Panc1 (cell line): ENCODE results near the gene CLCN7. TPM values are rescaled to one million over a fixed set of nuclear protein-coding genes. Genes with fewer than 3 reads are reported as not detected.
A peak's percentile ranks its signal among the peaks of the same experiment; 100 is the strongest.

Source experiments
- ATAC-seq: fragments of 200-7000 bp; cut with Tn5 transposase; 2 replicates; pipeline ENCODE4 v1.9.1; 2020; ENCODE audit warnings: mild to moderate bottlenecking, moderate library complexity
- BruUV-seq: library from RNA; stranded (reverse); fragments of 400-500 nt; replicated peaks from 2 replicates; lab custom pipeline; 2021; lab: Mats Ljungman, UMichigan
- CTCF ChIA-PET: fragments of 300-600 bp; sonication (Branson Sonifier 250); formaldehyde crosslinking; loops from one replicate; lab custom pipeline; 2022; ENCODE audit warnings: antibody characterized with exemption; lab: Charles Lee
- POLR2A ChIA-PET: fragments of 300-600 bp; sonication (Branson Sonifier 250); formaldehyde crosslinking; loops from one replicate; lab custom pipeline; 2022; ENCODE audit warnings: antibody characterized with exemption; lab: Charles Lee
- DNase-seq: peaks from one replicate; pipeline ENCODE4 v3.0.0-alpha.2; 2010; ENCODE audit warnings: low read depth, low spot score
- H3K27ac ChIP-seq: 2 replicates; pipeline ENCODE4 v1.5.1; 2011; ENCODE audit warnings: mild to moderate bottlenecking, low read length, inconsistent platforms
- H3K27me3 ChIP-seq: fragments of 200-500 bp; sonication (Bioruptor generic); 2 replicates; pipeline ENCODE4 v1.6.0; 2014; ENCODE audit warnings: low read length, inconsistent platforms; ENCODE audit not compliant: control insufficient read depth, insufficient read depth
- H3K36me3 ChIP-seq: fragments of 200-500 bp; sonication (Bioruptor generic); 2 replicates; pipeline ENCODE4 v1.5.1; 2014; ENCODE audit warnings: inconsistent platforms, mild to moderate bottlenecking, low read length, moderate library complexity; ENCODE audit not compliant: control insufficient read depth, insufficient read depth
- H3K4me1 ChIP-seq: 2 replicates; pipeline ENCODE4 v1.5.1; 2011; ENCODE audit warnings: inconsistent platforms, mild to moderate bottlenecking, low read length, moderate library complexity; ENCODE audit not compliant: control insufficient read depth, insufficient read depth
- H3K4me3 ChIP-seq, 2 experiments: 2 replicates each; pipeline ENCODE4 v1.5.1; 2011 to 2012; ENCODE audit warnings: low read depth in 2 of 2, low read length in 2 of 2, mild to moderate bottlenecking in 2 of 2, inconsistent platforms in 1 of 2, moderate library complexity in 1 of 2
- H3K9me3 ChIP-seq: fragments of 200-500 bp; sonication (Bioruptor generic); 2 replicates; pipeline ENCODE4 v1.5.1; 2014; ENCODE audit warnings: low read depth, mild to moderate bottlenecking, inconsistent platforms, low read length, moderate library complexity; ENCODE audit not compliant: control insufficient read depth, insufficient read depth
- POLR2AphosphoS5 ChIP-seq: IDR thresholded peaks from 2 replicates; pipeline ENCODE4 v1.6.1; 2012; ENCODE audit warnings: mild to moderate bottlenecking, low read depth, low read length, moderate library complexity
- REST ChIP-seq, 2 experiments: IDR thresholded peaks; 2 replicates each; pipeline ENCODE4 v1.6.1; 2011 to 2012; ENCODE audit warnings: low read depth in 2 of 2, control low read depth in 1 of 2, low read length in 1 of 2, mild to moderate bottlenecking in 1 of 2, moderate library complexity in 1 of 2; ENCODE audit not compliant: insufficient read depth in 1 of 2
- SIN3A ChIP-seq: IDR thresholded peaks from 2 replicates; pipeline ENCODE4 v1.6.1; 2012; ENCODE audit warnings: low read depth, mild to moderate bottlenecking, low read length, moderate library complexity, borderline replicate concordance; ENCODE audit not compliant: insufficient read depth
- TCF7L2 ChIP-seq: IDR thresholded peaks from 2 replicates; pipeline ENCODE4 v1.6.1; 2011; ENCODE audit warnings: mild to moderate bottlenecking, low read depth, low read length, inconsistent platforms
- in situ Hi-C: cut with HindIII; loops from 2 replicates; pipeline ENCODE4 v1.10.0; 2016; ENCODE audit warnings: low sequenced_read_pairs, low pct_unique_long_range_greater_than_20kb
- intact Hi-C: fragments of 100-400 bp; cut with micrococcal nuclease; formaldehyde crosslinking; loops from one replicate; pipeline ENCODE4 v1.10.0; 2022; ENCODE audit not compliant: unreplicated experiment
- total RNA-seq: library from RNA; stranded (reverse); gene quantifications from one replicate; pipeline ENCODE4 v1.2.1, GENCODE V29; 2021; ENCODE audit not compliant: unreplicated experiment
- TF ChIP-seq, protein P1 (sequence below): fragments of 450-650 bp; IDR thresholded peaks from 2 replicates; pipeline ENCODE4 v1.5.1; 2017; ENCODE audit warnings: mild to moderate bottlenecking

The CLCN7 gene
- total RNA-seq, 1 experiment from 2014 or later, result 179 TPM

DNA sequence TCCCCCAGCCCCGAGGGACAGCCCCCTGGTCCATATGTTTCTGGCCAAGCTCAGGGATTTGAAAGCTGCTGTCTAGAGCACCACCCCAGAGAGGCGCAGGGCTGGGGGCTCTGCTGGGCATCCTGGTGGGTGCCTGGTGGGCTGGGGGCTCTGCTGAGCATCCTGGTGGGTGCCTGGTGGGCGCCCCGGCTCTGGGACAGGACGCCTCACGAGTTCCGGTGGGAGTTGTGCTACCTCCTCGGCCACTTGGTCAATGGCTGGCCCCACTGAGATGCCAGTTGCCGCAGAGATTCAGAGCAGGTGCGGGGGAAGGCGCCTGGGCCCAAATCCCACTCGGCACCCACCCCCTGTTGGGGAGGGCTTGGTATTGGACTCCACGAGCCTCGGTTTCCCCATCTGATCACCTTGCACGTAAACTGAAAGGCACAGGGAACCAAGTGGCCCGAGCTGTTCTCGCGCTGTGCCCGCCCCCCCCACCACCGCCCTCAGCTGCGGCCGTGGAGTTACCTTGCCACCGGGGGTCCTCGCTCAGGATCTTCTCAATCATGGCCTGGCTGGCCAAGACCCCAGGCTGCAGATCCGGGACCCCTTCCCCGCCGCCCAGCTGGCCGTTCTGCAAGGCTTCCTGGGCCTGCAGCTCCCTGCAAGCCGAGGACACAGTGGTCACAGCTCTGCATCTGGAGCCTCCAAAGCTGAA lies 73.6 kb downstream of the CLCN7 start:
- POLR2A ChIA-PET, result no interaction called here
- DNase-seq, result no peak
- CTCF ChIA-PET, result interaction anchor here (0.7 kb wide), 1 partner anchor 344 kb away, joined by 3 read pairs; no protein-coding TSS in a partner anchor

GRCh38 chr16:1398826-1399581 lies 75.8 kb downstream of the CLCN7 start:
- H3K4me3 ChIP-seq, result no peak overlapping the region
- CTCF ChIA-PET, result no interaction called here
- intact Hi-C loops (no loop called here), in situ Hi-C loops (no loop called here)
- no peak overlapping the region for H3K27ac ChIP-seq
- no peak for DNase-seq
- BruUV-seq, result no TSS peak
- no peaks in the 10 kb centered on the region for H3K4me1 ChIP-seq
- no peaks in the 10 kb centered on the region for H3K27me3 ChIP-seq
- H3K9me3 ChIP-seq, result no peaks in the 10 kb centered on the region
- ATAC-seq, result peak; percentile 25; the same call in 1 of the 2 replicates
- no peak for TF ChIP-seq SIN3A
- TF ChIP-seq POLR2AphosphoS5, result no peak
- no peak for TF ChIP-seq REST (IDR thresholded peaks at IDR 0.05; ENCODE audit: insufficient read depth in 1 of 2, low read depth in 2 of 2, low read length in 1 of 2)
- TF ChIP-seq TCF7L2, result no peak
- TF ChIP-seq, protein P1, sequence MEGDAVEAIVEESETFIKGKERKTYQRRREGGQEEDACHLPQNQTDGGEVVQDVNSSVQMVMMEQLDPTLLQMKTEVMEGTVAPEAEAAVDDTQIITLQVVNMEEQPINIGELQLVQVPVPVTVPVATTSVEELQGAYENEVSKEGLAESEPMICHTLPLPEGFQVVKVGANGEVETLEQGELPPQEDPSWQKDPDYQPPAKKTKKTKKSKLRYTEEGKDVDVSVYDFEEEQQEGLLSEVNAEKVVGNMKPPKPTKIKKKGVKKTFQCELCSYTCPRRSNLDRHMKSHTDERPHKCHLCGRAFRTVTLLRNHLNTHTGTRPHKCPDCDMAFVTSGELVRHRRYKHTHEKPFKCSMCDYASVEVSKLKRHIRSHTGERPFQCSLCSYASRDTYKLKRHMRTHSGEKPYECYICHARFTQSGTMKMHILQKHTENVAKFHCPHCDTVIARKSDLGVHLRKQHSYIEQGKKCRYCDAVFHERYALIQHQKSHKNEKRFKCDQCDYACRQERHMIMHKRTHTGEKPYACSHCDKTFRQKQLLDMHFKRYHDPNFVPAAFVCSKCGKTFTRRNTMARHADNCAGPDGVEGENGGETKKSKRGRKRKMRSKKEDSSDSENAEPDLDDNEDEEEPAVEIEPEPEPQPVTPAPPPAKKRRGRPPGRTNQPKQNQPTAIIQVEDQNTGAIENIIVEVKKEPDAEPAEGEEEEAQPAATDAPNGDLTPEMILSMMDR, result no peak
- H3K36me3 ChIP-seq, result no peaks in the 10 kb centered on the region
- POLR2A ChIA-PET, result no interaction called here

More for the DNA sequence above, 73.6 kb downstream of the CLCN7 start:
- Histone ChIP-seq H3K27me3 (no peaks in the 10 kb centered on the region), H3K9me3 (no peaks in the 10 kb centered on the region), H3K4me1 (no peaks in the 10 kb centered on the region), H3K36me3 (no peaks in the 10 kb centered on the region), H3K4me3 (no peak overlapping the region), H3K27ac (no peak overlapping the region)
- ATAC-seq, result no peak
- TF ChIP-seq, protein P1, result no peak
- no peak for TF ChIP-seq REST (IDR thresholded peaks at IDR 0.05; ENCODE audit: insufficient read depth in 1 of 2, low read depth in 2 of 2, low read length in 1 of 2)
- TF ChIP-seq POLR2AphosphoS5, result no peak
- TF ChIP-seq TCF7L2, result no peak
- no peak for TF ChIP-seq SIN3A
- in situ Hi-C loops, result no loop called here
- BruUV-seq, result no TSS peak
- intact Hi-C loops, result no loop called here
